Endothelial cell of umbilical vein (primary cell): ENCODE results near the gene ZNF385B. TPM values are rescaled to one million over a fixed set of nuclear protein-coding genes. Genes with fewer than 3 reads are reported as not detected.

ENCODE experiments used
- BruUV-seq: library from RNA; stranded (reverse); fragments of 400-500 nt; replicated peaks from 2 replicates; lab custom pipeline; 2021; lab: Mats Ljungman, UMichigan
- CTCF ChIA-PET: fragments of 300-600, 350-600 bp; sonication (Branson Sonifier 250); formaldehyde crosslinking; loops from one replicate; lab custom pipeline; 2021; ENCODE audit warnings: antibody characterized with exemption, inconsistent platforms; lab: Charles Lee
- POLR2A ChIA-PET: fragments of 300-600, 350-600 bp; sonication (Branson Sonifier 250); formaldehyde crosslinking; loops from one replicate; lab custom pipeline; 2021; ENCODE audit warnings: antibody characterized with exemption, inconsistent platforms; lab: Charles Lee
- DNase-seq: peaks from one replicate; pipeline ENCODE4 v3.0.0-alpha.2; 2011; ENCODE audit warnings: low read depth, low spot score
- FAIRE-seq: peaks from 2 replicates; lab custom pipeline; 2011; peaks lifted over from hg19 to GRCh38; lab: Jason Lieb, UNC
- H2AFZ ChIP-seq: 2 replicates; pipeline ENCODE4 v1.6.0; 2012; ENCODE audit warnings: low read depth, low read length, control low read depth, inconsistent platforms
- H3K27ac ChIP-seq: 2 replicates; pipeline ENCODE4 v1.5.1; 2011; ENCODE audit warnings: low read depth, mild to moderate bottlenecking, control low read depth, low read length, moderate library complexity; ENCODE audit not compliant: insufficient read depth
- H3K27me3 ChIP-seq, 2 experiments: 2 replicates each; pipeline versions ENCODE4 v1.6.0 to v1.6.1; 2011; ENCODE audit warnings: low read length in 2 of 2, mixed read lengths in 1 of 2; ENCODE audit not compliant: control insufficient read depth in 2 of 2, insufficient read depth in 2 of 2
- H3K36me3 ChIP-seq, 2 experiments: 2 replicates in 1 of 2; 3 replicates in 1 of 2; pipeline ENCODE4 v1.5.1; 2011; ENCODE audit warnings: low read length in 2 of 2, mild to moderate bottlenecking in 1 of 2, moderate library complexity in 1 of 2; ENCODE audit not compliant: control insufficient read depth in 2 of 2, insufficient read depth in 2 of 2; ENCODE audit errors: extremely low read depth in 1 of 2
- H3K4me1 ChIP-seq: 3 replicates; pipeline ENCODE4 v1.5.1; 2011; ENCODE audit warnings: mild to moderate bottlenecking, low read length; ENCODE audit not compliant: control insufficient read depth, insufficient read depth; ENCODE audit errors: extremely low read depth
- H3K4me2 ChIP-seq: 2 replicates; pipeline ENCODE4 v1.6.1; 2011; ENCODE audit warnings: low read length, control low read depth, mixed read lengths; ENCODE audit not compliant: insufficient read depth
- H3K4me3 ChIP-seq, 3 experiments: fragments of 200-600 bp in 1 of 3; sonication (generic), shearing (Covaris generic) in 1 of 3; replicated peaks in 1 of 3; 2 replicates each; pipeline ENCODE4 v1.5.1; 2011 to 2016; ENCODE audit warnings: control low read depth in 3 of 3, low read length in 3 of 3, mild to moderate bottlenecking in 2 of 3, inconsistent platforms in 1 of 3, low read depth in 1 of 3, moderate library complexity in 1 of 3; ENCODE audit not compliant: insufficient read depth in 1 of 3
- H3K79me2 ChIP-seq: 2 replicates; pipeline ENCODE4 v1.6.0; 2012; ENCODE audit warnings: low read length, inconsistent platforms; ENCODE audit not compliant: control insufficient read depth, insufficient read depth
- H3K9ac ChIP-seq: replicated peaks from 2 replicates; pipeline ENCODE3; 2011; ENCODE audit warnings: low read length, control low read depth; ENCODE audit not compliant: insufficient read depth; ENCODE audit errors: extremely low read depth
- H3K9me1 ChIP-seq: replicated peaks from 3 replicates; pipeline ENCODE4 v1.6.0; 2011; ENCODE audit warnings: mild to moderate bottlenecking, low read length; ENCODE audit not compliant: control insufficient read depth, insufficient read depth; ENCODE audit errors: extremely low read depth
- H3K9me3 ChIP-seq: replicated peaks from 2 replicates; pipeline ENCODE4 v1.5.1; 2012; ENCODE audit warnings: low read length, inconsistent platforms; ENCODE audit not compliant: control insufficient read depth, insufficient read depth
- H4K20me1 ChIP-seq: replicated peaks from 2 replicates; pipeline ENCODE3; 2011; ENCODE audit warnings: mild to moderate bottlenecking, low read length; ENCODE audit not compliant: control insufficient read depth, insufficient read depth; ENCODE audit errors: extremely low read depth
- EZH2 ChIP-seq: IDR thresholded peaks from 2 replicates; pipeline ENCODE4 v1.6.1; 2012; ENCODE audit warnings: borderline replicate concordance, low read depth, mild to moderate bottlenecking, moderate library complexity, low read length, inconsistent platforms; ENCODE audit not compliant: severe bottlenecking
- FOS ChIP-seq: IDR thresholded peaks from 2 replicates; pipeline ENCODE4 v1.6.1; 2011; ENCODE audit warnings: mild to moderate bottlenecking, low read length, moderate library complexity, borderline replicate concordance; ENCODE audit not compliant: insufficient read depth
- GATA2 ChIP-seq: IDR thresholded peaks from 2 replicates; pipeline ENCODE4 v1.7.0; 2011; ENCODE audit warnings: low read depth, mild to moderate bottlenecking, moderate library complexity, mixed read lengths, low read length; ENCODE audit not compliant: insufficient read length, insufficient read depth
- JUN ChIP-seq: IDR thresholded peaks from 2 replicates; pipeline ENCODE4 v1.6.1; 2011; ENCODE audit warnings: borderline replicate concordance, low read depth; ENCODE audit not compliant: insufficient read length, insufficient read depth
- MYC ChIP-seq: IDR thresholded peaks from one replicate; pipeline ENCODE4 v1.6.1; 2011; ENCODE audit warnings: mild to moderate bottlenecking, low read depth, low read length
- POLR2A ChIP-seq: IDR thresholded peaks from 2 replicates; pipeline ENCODE4 v1.6.1; 2012; ENCODE audit warnings: low read depth, mild to moderate bottlenecking, control low read depth, low read length
- POLR2AphosphoS5 ChIP-seq: IDR thresholded peaks from 2 replicates; pipeline ENCODE4 v1.6.1; 2012; ENCODE audit warnings: low read depth, mild to moderate bottlenecking, control low read depth, low read length, moderate library complexity; ENCODE audit not compliant: insufficient read depth
- dilution Hi-C: fragments of 300-500 bp; cut with MboI; formaldehyde crosslinking; loops from one replicate; pipeline ENCODE4 v1.15.0; 2019; ENCODE audit warnings: low sequenced_read_pairs; ENCODE audit not compliant: extremely low pct_ligation_motif_present
- intact Hi-C: fragments of 100-400 bp; cut with micrococcal nuclease; formaldehyde crosslinking; loops from one replicate; pipeline ENCODE4 v1.10.0; 2022
- polyA plus RNA-seq, 4 experiments: library from polyadenylated mRNA; depleted of rRNA in 3 of 4; stranded (reverse) in 3 of 4; unstranded in 1 of 4; fragments of >200 nt; gene quantifications; 2 replicates each; pipeline versions ENCODE4 v1.2.1 to v1.2.3, GENCODE V29; 2011 to 2012; ENCODE audit warnings: missing spikeins in 1 of 4
- total RNA-seq: library from RNA; stranded (reverse); gene quantifications from 2 replicates; pipeline ENCODE4 v1.2.3, GENCODE V29; 2021
- TF ChIP-seq, protein P1 (sequence below): IDR thresholded peaks from 2 replicates; pipeline ENCODE4 v1.6.1; 2011; ENCODE audit not compliant: insufficient read depth, insufficient read length
- TF ChIP-seq, protein P2 (sequence below), 2 donors: IDR thresholded peaks; 1 replicate in 1 of 2; 2 replicates in 1 of 2; pipeline ENCODE4 v1.5.1; 2011; ENCODE audit warnings: low read length in 2 of 2, mild to moderate bottlenecking in 2 of 2, moderate library complexity in 2 of 2, control low read depth in 1 of 2, inconsistent platforms in 1 of 2, low read depth in 1 of 2; ENCODE audit not compliant: insufficient read depth in 1 of 2; ENCODE audit errors: extremely low read depth in 1 of 2

ZNF385B gene
- total and polyA plus RNA-seq, 2 donors (not counting 3 experiments of a cell fraction or from before 2014, with no cell fraction given) = not detected

DNA sequence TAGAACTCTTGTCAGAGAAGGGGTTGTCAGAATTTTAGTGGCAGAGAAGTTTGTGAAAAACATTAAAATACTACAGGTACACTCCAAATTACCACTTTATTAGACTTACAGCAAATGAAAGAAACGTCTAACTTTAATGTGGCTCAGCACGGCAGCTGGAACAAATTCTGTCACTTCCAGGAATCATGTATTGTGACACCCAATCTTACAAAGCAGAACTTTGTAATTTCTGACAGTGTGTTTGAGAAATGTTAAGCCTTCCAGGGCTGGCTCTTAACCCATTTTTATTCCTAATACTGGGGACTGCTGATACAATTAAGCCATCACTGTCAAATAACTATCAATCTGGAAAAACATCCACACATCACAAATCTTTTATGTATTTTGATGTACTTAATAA is 216.4 kb downstream of the ZNF385B start:
- no peaks in the 10 kb centered on the region for H3K9me1 ChIP-seq
- no peaks in the 10 kb centered on the region for H3K79me2 ChIP-seq
- dilution Hi-C loops (no loop called here), intact Hi-C loops (no loop called here)
- TF ChIP-seq POLR2AphosphoS5 (no peak), EZH2 (no peak), GATA2 (no peak), POLR2A (no peak), MYC (no peak), JUN (no peak), FOS (no peak)
- TF ChIP-seq, protein P1, sequence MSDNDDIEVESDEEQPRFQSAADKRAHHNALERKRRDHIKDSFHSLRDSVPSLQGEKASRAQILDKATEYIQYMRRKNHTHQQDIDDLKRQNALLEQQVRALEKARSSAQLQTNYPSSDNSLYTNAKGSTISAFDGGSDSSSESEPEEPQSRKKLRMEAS = no peak
- TF ChIP-seq, protein P2, sequence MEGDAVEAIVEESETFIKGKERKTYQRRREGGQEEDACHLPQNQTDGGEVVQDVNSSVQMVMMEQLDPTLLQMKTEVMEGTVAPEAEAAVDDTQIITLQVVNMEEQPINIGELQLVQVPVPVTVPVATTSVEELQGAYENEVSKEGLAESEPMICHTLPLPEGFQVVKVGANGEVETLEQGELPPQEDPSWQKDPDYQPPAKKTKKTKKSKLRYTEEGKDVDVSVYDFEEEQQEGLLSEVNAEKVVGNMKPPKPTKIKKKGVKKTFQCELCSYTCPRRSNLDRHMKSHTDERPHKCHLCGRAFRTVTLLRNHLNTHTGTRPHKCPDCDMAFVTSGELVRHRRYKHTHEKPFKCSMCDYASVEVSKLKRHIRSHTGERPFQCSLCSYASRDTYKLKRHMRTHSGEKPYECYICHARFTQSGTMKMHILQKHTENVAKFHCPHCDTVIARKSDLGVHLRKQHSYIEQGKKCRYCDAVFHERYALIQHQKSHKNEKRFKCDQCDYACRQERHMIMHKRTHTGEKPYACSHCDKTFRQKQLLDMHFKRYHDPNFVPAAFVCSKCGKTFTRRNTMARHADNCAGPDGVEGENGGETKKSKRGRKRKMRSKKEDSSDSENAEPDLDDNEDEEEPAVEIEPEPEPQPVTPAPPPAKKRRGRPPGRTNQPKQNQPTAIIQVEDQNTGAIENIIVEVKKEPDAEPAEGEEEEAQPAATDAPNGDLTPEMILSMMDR (IDR thresholded peaks at IDR 0.05; ENCODE audit: extremely low read depth in 1 of 2, insufficient read depth in 1 of 2, low read depth in 1 of 2, low read length in 2 of 2) = no peak
- H3K27me3 ChIP-seq = no peaks in the 10 kb centered on the region
- CTCF ChIA-PET = no interaction called here
- H3K36me3 ChIP-seq = no peaks in the 10 kb centered on the region
- BruUV-seq = no TSS peak
- H3K4me3 ChIP-seq = no peak overlapping the region
- no peak overlapping the region for H3K27ac ChIP-seq
- no peak overlapping the region for H3K4me2 ChIP-seq
- FAIRE-seq = no peak
- no peak for DNase-seq
- no peaks in the 10 kb centered on the region for H3K9me3 ChIP-seq
- H3K9ac ChIP-seq = no peak overlapping the region
- no peaks in the 10 kb centered on the region for H3K4me1 ChIP-seq
- POLR2A ChIA-PET = no interaction called here
- H2AFZ ChIP-seq = no peak overlapping the region
- no peaks in the 10 kb centered on the region for H4K20me1 ChIP-seq
